ENCODE measurements around the gene RNU1-3.
"Not testable (repeated sequence)": the region's sequence is repeated elsewhere in the genome, so short reads cannot be mapped to it uniquely, and the experiment has no call there.

DNA sequence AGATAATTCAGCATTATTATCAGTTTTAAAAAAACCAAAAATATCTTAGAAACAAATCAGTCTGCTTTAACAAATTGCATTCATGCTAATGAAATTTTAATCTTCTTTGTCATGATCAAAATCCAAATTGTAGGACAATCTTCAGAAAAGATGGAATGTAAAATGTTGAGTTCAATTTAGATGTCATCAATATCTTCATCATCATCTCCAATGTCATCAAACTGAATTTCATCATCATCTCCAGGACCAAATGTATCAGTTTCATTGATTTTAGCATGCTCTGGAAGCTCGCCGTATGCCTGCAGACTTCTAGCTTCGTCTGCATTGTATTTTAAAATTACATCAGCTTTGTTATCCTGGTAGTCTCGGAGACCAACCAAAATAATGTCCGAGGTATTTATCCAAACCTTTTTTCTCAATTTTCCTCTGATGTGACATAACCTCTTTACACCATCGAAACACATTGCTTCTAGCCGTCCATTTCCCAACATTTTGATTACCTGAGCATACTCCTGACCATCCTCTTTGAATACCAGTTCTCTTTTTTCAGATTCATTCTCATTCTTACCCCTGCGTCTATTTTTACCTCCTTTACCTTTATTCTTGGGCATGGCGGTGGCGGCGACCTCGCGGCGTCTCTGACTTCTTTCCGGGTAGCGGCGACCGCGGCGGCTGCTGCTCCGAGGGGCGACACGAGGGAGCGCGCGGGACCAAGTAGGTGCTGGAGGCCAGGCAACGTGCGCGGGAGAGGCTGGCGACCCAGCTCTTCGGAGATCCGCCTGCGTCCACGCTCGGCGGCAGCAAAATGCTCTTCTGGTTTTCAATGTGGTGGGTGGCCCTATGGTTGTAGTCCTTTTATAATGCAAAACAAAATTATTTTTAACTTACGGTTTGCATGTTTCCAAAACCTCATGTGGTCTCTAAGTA lies 19.0 kb upstream of the RNU1-3 start:
- not testable (repeated sequence) for TF ChIP-seq POLR2AphosphoS5 (IDR thresholded peaks at IDR 0.05; ENCODE audit: low read depth, low read length); POLR2A (IDR thresholded peaks at IDR 0.05; ENCODE audit: control extremely low read depth in 1 of 2, low read depth in 2 of 2, low read length in 2 of 2); POU5F1 (IDR thresholded peaks at IDR 0.05; ENCODE audit: low read depth, low read length); CREB1 (IDR thresholded peaks at IDR 0.05); EZH2 (IDR thresholded peaks at IDR 0.05; ENCODE audit: low read depth, low read length, severe bottlenecking); TAF1 (IDR thresholded peaks at IDR 0.05; ENCODE audit: low read depth, low read length); ZNF274 (IDR thresholded peaks at IDR 0.05; ENCODE audit: borderline replicate concordance, extremely low read depth, low read length); EP300 (IDR thresholded peaks at IDR 0.05; ENCODE audit: borderline replicate concordance in 1 of 2, low read depth in 2 of 2, low read length in 2 of 2); CBX5 (IDR thresholded peaks at IDR 0.05; ENCODE audit: low read depth, low read length)
- TF ChIP-seq, protein P1, sequence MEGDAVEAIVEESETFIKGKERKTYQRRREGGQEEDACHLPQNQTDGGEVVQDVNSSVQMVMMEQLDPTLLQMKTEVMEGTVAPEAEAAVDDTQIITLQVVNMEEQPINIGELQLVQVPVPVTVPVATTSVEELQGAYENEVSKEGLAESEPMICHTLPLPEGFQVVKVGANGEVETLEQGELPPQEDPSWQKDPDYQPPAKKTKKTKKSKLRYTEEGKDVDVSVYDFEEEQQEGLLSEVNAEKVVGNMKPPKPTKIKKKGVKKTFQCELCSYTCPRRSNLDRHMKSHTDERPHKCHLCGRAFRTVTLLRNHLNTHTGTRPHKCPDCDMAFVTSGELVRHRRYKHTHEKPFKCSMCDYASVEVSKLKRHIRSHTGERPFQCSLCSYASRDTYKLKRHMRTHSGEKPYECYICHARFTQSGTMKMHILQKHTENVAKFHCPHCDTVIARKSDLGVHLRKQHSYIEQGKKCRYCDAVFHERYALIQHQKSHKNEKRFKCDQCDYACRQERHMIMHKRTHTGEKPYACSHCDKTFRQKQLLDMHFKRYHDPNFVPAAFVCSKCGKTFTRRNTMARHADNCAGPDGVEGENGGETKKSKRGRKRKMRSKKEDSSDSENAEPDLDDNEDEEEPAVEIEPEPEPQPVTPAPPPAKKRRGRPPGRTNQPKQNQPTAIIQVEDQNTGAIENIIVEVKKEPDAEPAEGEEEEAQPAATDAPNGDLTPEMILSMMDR (IDR thresholded peaks at IDR 0.05; ENCODE audit: control extremely low read depth in 1 of 3, insufficient read depth in 1 of 3, low read depth in 1 of 3, low read length in 3 of 3): not testable (repeated sequence)
- TF ChIP-seq, protein P2, sequence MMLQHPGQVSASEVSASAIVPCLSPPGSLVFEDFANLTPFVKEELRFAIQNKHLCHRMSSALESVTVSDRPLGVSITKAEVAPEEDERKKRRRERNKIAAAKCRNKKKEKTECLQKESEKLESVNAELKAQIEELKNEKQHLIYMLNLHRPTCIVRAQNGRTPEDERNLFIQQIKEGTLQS (IDR thresholded peaks at IDR 0.05; ENCODE audit: insufficient read depth, low read depth, low read length): not testable (repeated sequence)

Measured in H1 (cell line).